HEK293 (cell line): ENCODE measurements around the gene GAL3ST3.

Experiments
- TRIM28 ChIP-seq: IDR thresholded peaks from 2 replicates; pipeline ENCODE4 v1.6.1; 2011; ENCODE audit warnings: low read length, control low read depth, borderline replicate concordance
- YY1 ChIP-seq: fragments of 450-650 bp; formaldehyde crosslinking; IDR thresholded peaks from 2 replicates; pipeline ENCODE4 v1.5.1; 2018; ENCODE audit warnings: missing biosample characterization, missing genetic modification characterization
- ZNF239 ChIP-seq: fragments of 450-650 bp; formaldehyde crosslinking; IDR thresholded peaks from 2 replicates; pipeline ENCODE4 v1.5.1; 2016; ENCODE audit warnings: missing biosample characterization, missing genetic modification characterization
- ZNF580 ChIP-seq: fragments of 450-650 bp; formaldehyde crosslinking; IDR thresholded peaks from 2 replicates; pipeline ENCODE4 v1.5.1; 2016; ENCODE audit warnings: missing biosample characterization, missing genetic modification characterization
- ZNF830 ChIP-seq: fragments of 450-650 bp; IDR thresholded peaks from 2 replicates; pipeline ENCODE4 v1.5.0; 2018; ENCODE audit warnings: missing biosample characterization, missing genetic modification characterization, low read depth, mild to moderate bottlenecking, moderate library complexity
- TF ChIP-seq, protein P1 (sequence below): fragments of 450-650 bp; formaldehyde crosslinking; IDR thresholded peaks from 2 replicates; pipeline ENCODE4 v1.5.1; 2016; ENCODE audit warnings: missing biosample characterization, missing genetic modification characterization

GRCh38 chr11:66055021-66055420, 6.1 kb upstream of the GAL3ST3 start:
- TF ChIP-seq ZNF239 (tag by site-specific recombination) (no peak), ZNF580 (tag by site-specific recombination) (no peak), YY1 (no peak), TRIM28 (no peak), ZNF830 (tag by site-specific recombination) (no peak)
- TF ChIP-seq, protein P1, sequence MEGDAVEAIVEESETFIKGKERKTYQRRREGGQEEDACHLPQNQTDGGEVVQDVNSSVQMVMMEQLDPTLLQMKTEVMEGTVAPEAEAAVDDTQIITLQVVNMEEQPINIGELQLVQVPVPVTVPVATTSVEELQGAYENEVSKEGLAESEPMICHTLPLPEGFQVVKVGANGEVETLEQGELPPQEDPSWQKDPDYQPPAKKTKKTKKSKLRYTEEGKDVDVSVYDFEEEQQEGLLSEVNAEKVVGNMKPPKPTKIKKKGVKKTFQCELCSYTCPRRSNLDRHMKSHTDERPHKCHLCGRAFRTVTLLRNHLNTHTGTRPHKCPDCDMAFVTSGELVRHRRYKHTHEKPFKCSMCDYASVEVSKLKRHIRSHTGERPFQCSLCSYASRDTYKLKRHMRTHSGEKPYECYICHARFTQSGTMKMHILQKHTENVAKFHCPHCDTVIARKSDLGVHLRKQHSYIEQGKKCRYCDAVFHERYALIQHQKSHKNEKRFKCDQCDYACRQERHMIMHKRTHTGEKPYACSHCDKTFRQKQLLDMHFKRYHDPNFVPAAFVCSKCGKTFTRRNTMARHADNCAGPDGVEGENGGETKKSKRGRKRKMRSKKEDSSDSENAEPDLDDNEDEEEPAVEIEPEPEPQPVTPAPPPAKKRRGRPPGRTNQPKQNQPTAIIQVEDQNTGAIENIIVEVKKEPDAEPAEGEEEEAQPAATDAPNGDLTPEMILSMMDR (tag by site-specific recombination): no peak
